Brain microvascular endothelial cell (primary cell): ENCODE measurements around the gene PTPN20.

ENCODE experiments used
- DNase-seq: peaks from one replicate; pipeline ENCODE4 v3.0.0-alpha.2; 2020
- H3K27ac ChIP-seq: fragments of 250-450 bp; sonication (Bioruptor Pico); 2 replicates; pipeline ENCODE4 v1.5.1; 2020; ENCODE audit warnings: mild to moderate bottlenecking, moderate library complexity
- H3K27me3 ChIP-seq: fragments of 250-450 bp; sonication (Bioruptor Pico); replicated peaks from 2 replicates; pipeline ENCODE4 v1.5.1; 2020; ENCODE audit warnings: mild to moderate bottlenecking
- H3K36me3 ChIP-seq: fragments of 250-450 bp; sonication (Bioruptor Pico); replicated peaks from 2 replicates; pipeline ENCODE4 v1.5.1; 2020; ENCODE audit warnings: mild to moderate bottlenecking
- H3K4me3 ChIP-seq: 2 replicates; pipeline ENCODE4 v1.5.1; 2011; ENCODE audit warnings: low read depth, mild to moderate bottlenecking, control low read depth, low read length, moderate library complexity
- in situ Hi-C: cut with HindIII; loops from 2 replicates; pipeline ENCODE4 v1.10.0; 2017; ENCODE audit warnings: low sequenced_read_pairs, low pct_ligation_motif_present
- TF ChIP-seq, protein P1 (sequence below): IDR thresholded peaks from 2 replicates; pipeline ENCODE4 v1.5.1; 2011; ENCODE audit warnings: low read depth, mild to moderate bottlenecking, moderate library complexity, low read length, control low read depth, inconsistent platforms; ENCODE audit errors: missing control alignments

The PTPN20 gene

DNA sequence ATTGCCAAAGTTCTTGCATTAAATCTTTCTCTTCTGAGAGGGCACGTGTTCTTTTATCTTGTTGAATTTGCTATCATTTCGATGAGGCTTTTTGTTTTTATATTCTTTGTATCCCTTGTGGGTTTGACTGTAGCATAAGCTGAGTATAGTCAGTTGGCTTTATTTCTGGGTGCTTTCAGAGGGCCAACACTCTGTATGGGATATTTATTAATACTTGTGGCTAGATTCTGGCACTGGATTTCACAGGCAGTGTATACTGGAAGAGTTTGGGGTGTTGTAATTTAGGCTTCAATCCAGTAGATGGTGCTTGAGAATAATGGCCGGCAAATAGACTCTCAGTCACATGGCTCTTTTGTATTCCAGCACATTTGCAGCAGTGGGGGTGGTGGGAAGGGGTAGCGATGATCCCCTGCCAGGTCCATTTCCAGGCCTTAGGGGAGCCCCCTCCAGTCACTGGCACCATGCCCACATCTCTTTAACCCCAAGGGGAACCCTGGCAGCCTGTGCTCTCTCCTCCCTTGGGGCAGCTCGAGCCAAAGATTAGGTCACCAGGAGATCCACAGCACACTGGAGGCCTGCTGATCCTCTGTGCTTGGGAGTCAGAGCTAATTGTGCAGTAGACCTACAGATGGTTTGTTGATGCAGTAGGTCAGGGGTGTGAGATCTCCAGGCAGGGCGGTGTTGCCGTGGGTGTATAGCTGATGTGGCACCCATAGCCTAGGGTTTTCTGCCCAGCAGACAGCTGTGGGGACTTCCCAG is 81.8 kb downstream of the PTPN20 start:
- Histone ChIP-seq H3K27ac (no peak overlapping the region), H3K36me3 (no peaks in the 10 kb centered on the region), H3K4me3 (peak overlapping the region; percentile 17), H3K27me3 (no peaks in the 10 kb centered on the region)
- in situ Hi-C loops = no loop called here
- TF ChIP-seq, protein P1, sequence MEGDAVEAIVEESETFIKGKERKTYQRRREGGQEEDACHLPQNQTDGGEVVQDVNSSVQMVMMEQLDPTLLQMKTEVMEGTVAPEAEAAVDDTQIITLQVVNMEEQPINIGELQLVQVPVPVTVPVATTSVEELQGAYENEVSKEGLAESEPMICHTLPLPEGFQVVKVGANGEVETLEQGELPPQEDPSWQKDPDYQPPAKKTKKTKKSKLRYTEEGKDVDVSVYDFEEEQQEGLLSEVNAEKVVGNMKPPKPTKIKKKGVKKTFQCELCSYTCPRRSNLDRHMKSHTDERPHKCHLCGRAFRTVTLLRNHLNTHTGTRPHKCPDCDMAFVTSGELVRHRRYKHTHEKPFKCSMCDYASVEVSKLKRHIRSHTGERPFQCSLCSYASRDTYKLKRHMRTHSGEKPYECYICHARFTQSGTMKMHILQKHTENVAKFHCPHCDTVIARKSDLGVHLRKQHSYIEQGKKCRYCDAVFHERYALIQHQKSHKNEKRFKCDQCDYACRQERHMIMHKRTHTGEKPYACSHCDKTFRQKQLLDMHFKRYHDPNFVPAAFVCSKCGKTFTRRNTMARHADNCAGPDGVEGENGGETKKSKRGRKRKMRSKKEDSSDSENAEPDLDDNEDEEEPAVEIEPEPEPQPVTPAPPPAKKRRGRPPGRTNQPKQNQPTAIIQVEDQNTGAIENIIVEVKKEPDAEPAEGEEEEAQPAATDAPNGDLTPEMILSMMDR = peak; percentile 61
- peak; percentile 35 for DNase-seq

DNA sequence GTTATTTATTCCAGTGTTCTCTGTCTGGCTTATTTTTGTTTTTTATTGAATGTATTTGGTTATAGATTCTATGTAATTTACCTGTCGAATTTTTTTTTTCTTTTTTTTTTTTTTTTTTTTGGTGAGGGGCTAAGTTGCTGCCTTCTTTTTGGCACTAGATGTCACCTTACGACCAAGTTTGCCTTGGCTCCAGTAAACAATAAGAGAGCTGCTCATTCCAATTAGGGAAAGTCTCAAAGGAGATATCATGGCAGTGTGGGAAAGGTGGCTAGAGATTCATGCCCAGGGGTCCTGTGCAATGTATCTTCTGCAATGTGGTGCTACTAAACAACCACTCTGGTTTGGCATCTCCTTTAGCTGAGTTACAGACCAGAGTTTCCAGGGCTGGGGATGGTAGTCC is 84.0 kb downstream of the PTPN20 start:
- H3K27me3 ChIP-seq = no peaks in the 10 kb centered on the region
- in situ Hi-C loops = no loop called here
- DNase-seq = no peak
- H3K27ac ChIP-seq = no peak overlapping the region
- no peaks in the 10 kb centered on the region for H3K36me3 ChIP-seq
- H3K4me3 ChIP-seq = no peak overlapping the region
- TF ChIP-seq, protein P1 = no peak

DNA sequence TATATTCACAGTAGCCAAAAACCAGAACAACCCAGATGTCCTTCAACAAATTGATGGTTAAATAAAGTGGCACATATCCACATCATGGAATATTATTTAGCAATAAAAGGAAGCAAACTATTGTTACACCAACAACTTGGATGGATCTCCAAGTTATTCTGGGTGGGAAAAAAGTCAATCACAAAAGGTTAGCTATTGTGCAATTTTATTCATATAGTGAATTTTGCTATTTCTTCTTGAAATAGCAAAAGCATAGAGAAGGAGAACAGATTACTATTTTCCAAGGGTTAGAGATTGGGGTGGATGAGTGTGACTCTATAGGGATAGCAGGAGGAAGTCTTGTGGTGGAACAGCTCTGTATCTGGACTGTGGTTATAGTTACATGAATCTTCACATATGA is 87.0 kb downstream of the PTPN20 start:
- TF ChIP-seq, protein P1 = no peak
- no peak overlapping the region for H3K4me3 ChIP-seq
- H3K27ac ChIP-seq = no peak overlapping the region
- no peaks in the 10 kb centered on the region for H3K27me3 ChIP-seq
- H3K36me3 ChIP-seq = no peaks in the 10 kb centered on the region
- in situ Hi-C loops = no loop called here
- no peak for DNase-seq

DNA sequence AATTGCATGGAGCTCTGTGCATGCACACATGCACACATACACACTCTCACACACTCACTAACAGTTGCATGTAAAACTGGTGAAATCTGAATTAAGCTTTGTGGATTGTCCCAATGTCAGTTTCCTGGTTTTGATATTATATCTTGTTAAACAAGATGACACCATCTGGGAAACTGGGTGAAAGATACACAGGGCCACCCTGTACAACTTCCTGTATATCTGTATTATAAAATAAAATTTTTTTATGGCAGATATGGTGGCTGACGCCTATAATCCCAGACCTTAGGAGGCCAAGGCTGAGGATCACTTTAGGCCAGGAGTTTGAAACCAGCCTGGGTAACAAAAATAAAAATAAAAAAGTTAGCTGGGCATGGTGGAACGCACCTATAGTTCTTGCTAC is 87.4 kb downstream of the PTPN20 start:
- in situ Hi-C loops = no loop called here
- no peak overlapping the region for H3K4me3 ChIP-seq
- DNase-seq = no peak
- H3K27me3 ChIP-seq = no peaks in the 10 kb centered on the region
- no peaks in the 10 kb centered on the region for H3K36me3 ChIP-seq
- TF ChIP-seq, protein P1 = no peak
- H3K27ac ChIP-seq = no peak overlapping the region

DNA sequence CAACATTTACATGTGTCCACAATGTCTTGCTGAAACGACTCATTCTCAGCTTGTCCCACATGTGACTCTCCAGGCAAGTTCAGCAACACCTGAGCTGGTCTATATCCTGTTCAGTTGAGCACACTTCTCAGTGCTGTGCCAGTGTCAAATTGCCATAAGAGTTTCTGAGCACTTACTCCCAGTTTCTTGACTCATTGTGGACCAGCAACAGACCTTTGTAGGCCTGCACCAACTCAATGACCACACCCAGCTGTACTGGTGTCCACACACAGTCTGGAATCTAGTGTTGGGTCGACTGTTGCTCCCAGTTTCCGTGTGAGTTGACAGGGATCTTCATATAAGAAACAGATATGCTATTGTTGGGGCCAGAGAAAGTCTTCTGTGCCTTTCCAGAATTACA is 88.0 kb downstream of the PTPN20 start:
- H3K36me3 ChIP-seq = no peaks in the 10 kb centered on the region
- H3K4me3 ChIP-seq = no peak overlapping the region
- H3K27me3 ChIP-seq = no peaks in the 10 kb centered on the region
- TF ChIP-seq, protein P1 = no peak
- no peak for DNase-seq
- H3K27ac ChIP-seq = no peak overlapping the region
- in situ Hi-C loops = no loop called here

DNA sequence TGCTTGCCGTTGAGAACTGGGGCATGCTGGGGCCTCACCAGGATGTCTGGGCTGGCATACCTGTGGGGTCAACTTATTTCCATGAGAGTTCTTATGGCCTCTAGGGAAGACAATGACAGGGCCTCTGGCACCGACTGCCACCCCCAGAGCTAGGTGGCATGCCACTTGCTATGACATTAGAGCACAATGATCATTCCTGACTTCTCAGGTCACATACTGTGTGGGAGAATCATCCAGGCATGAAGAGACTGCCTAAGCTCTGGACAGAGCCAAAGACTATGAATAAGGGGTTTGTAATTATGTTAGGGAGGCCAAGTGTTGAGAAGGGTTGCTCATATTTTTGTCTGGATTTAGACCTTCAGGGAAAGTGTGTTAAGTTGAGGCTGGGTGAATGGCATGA is 97.5 kb downstream of the PTPN20 start:
- Histone ChIP-seq H3K27me3 (peaks cover 3% of the 10 kb centered on the region), H3K4me3 (no peak overlapping the region), H3K36me3 (no peaks in the 10 kb centered on the region), H3K27ac (no peak overlapping the region)
- no peak for DNase-seq
- TF ChIP-seq, protein P1 = no peak
- in situ Hi-C loops = no loop called here
